IPS-15b (cell line): ENCODE measurements around the gene MMP21.

Experiments used
- H3K27me3 ChIP-seq: one replicate; pipeline ENCODE4 v1.6.1; 2013; ENCODE audit warnings: low read length; ENCODE audit not compliant: control insufficient read depth, insufficient read depth
- H3K36me3 ChIP-seq: one replicate; pipeline ENCODE4 v1.6.1; 2013; ENCODE audit warnings: low read length; ENCODE audit not compliant: control insufficient read depth, insufficient read depth
- H3K4me1 ChIP-seq: one replicate; pipeline ENCODE4 v1.6.1; 2013; ENCODE audit warnings: mild to moderate bottlenecking, low read length; ENCODE audit not compliant: control insufficient read depth, insufficient read depth
- H3K4me3 ChIP-seq: one replicate; pipeline ENCODE4 v1.5.1; 2013; ENCODE audit warnings: low read depth, low read length
- H3K9ac ChIP-seq: one replicate; pipeline ENCODE4 v1.6.1; 2013; ENCODE audit warnings: low read depth, mild to moderate bottlenecking, low read length
- H3K9me3 ChIP-seq: one replicate; pipeline ENCODE4 v1.6.1; 2013; ENCODE audit warnings: mild to moderate bottlenecking, low read length; ENCODE audit not compliant: control insufficient read depth, insufficient read depth

The MMP21 gene

DNA sequence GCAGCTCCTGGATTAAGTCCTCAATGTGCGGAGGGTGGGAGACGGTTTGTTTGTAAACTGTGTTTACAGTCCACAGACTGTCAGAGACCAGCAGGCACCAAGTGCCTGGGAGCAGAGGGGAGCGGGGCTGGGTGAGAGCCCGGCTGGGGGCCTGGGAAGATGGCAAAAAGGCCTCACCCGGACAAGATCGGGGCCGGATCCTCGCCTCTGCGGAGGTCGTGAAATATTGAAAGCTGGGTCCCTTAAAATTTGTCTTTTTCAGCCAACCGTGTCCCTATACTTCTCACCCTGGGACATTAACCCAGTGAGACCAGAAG, 2.8 kb downstream of the MMP21 start:
- H3K9ac ChIP-seq = no peak overlapping the region
- no peaks in the 10 kb centered on the region for H3K9me3 ChIP-seq
- H3K27me3 ChIP-seq = no peaks in the 10 kb centered on the region
- no peaks in the 10 kb centered on the region for H3K4me1 ChIP-seq
- H3K36me3 ChIP-seq = no peaks in the 10 kb centered on the region
- H3K4me3 ChIP-seq = no peak overlapping the region

- Histone ChIP-seq H3K36me3 (no peaks in the 10 kb centered on the region), H3K9ac (no peak overlapping the region), H3K4me3 (no peak overlapping the region), H3K27me3 (no peaks in the 10 kb centered on the region), H3K9me3 (no peaks in the 10 kb centered on the region), H3K4me1 (no peaks in the 10 kb centered on the region)
Observed at GRCh38 chr10:125772112-125772863, 3.3 kb downstream of the MMP21 start.

DNA sequence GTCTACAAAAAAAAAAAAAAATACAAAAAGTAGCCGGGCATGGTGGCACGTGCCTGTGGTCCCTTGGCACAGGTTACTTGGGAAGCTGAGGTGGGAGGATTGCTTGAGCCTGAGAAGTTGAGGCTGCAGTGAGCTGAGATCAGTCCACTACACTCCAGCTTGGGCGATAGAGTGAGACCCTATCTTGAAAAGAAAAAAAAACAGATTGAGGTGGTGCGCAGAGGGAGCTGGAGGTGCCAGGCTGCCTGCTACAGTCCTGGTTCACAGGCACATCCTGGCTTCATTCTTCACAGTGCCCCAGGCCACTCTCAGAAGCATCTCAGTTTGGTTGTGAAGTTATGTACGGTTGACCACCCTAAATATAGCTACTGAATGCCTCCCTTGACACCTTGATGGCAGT, 4.8 kb downstream of the MMP21 start:
- no peak overlapping the region for H3K9ac ChIP-seq
- no peak overlapping the region for H3K4me3 ChIP-seq
- H3K36me3 ChIP-seq = no peaks in the 10 kb centered on the region

DNA sequence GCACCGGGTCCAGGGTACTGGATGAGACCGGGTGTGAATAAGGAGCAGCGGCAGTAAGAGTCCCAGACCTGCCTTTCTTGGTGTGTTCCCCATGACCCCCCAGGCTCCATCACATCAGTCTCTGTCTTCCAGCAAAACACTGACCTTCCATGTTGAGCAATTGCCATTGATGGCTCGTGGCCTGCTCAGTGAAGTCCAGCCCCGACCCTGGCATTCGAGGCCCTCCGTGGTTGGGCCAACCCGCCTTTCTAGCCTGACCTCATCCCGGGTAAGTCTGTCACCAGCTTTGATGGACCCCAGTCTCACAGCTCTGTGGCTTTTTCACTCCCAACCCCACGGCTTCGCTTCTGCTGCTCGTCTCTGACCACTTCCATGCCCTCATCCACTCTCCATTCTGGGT, 6.4 kb downstream of the MMP21 start:
- H3K4me1 ChIP-seq = no peaks in the 10 kb centered on the region
- no peaks in the 10 kb centered on the region for H3K27me3 ChIP-seq
- no peaks in the 10 kb centered on the region for H3K9me3 ChIP-seq
- no peak overlapping the region for H3K4me3 ChIP-seq
- H3K36me3 ChIP-seq = peaks cover 2% of the 10 kb centered on the region
- H3K9ac ChIP-seq = no peak overlapping the region

More for the DNA sequence above, 4.8 kb downstream of the MMP21 start:
- H3K9me3 ChIP-seq = no peaks in the 10 kb centered on the region
- H3K4me1 ChIP-seq = no peaks in the 10 kb centered on the region
- H3K27me3 ChIP-seq = no peaks in the 10 kb centered on the region

DNA sequence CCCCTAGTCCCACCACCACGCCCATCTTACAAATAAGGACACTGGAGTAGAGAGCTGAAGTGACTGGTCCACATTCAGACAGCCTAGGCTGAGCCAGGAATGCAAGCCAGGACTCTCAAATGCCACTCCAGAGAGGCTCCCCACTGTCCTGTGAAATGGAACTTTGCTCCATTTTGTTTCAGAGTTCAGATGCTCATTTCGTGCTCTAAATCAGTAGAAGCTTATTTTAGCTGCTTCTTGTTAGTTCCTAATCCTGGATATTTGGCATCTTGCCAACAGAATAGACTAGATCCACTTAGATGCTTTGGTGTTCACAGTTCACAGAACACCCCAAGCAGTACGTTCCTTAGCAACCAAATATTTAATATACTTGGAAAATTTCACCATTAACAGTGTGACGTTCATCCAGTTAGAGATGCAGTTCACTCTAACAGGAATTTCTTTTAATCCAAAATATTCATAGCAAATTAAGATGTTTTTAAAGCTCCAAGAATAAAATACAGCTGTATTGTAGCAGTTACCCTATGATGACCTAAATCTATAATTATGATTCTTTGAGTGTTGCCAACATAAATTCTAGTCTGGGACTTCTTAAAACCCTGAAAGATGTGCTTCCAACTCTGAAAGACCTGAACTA, 7.3 kb downstream of the MMP21 start:
- H3K9ac ChIP-seq = no peak overlapping the region
- no peak overlapping the region for H3K4me3 ChIP-seq
- no peaks in the 10 kb centered on the region for H3K4me1 ChIP-seq
- H3K36me3 ChIP-seq = peaks cover 9% of the 10 kb centered on the region
- no peaks in the 10 kb centered on the region for H3K27me3 ChIP-seq
- H3K9me3 ChIP-seq = no peaks in the 10 kb centered on the region

DNA sequence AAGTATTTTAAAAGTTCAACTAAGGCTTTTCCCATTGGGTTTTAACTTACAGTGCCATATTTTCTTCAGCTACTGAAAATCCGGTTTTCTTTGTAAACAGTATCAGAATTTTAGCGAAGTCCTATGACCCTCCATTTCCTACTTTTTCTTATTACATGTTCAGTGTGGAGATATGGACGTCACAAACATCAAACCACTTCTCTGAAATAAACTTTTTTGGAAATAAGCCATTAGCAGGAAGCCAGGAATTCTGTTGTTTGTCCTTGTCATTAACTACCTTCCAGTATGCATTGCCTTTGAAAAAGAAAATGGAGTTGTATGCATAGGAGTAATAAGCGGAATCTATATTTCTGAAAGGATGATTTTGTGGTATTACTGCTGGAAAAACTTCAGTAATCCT, 9.1 kb downstream of the MMP21 start:
- Histone ChIP-seq H3K36me3 (peaks cover 9% of the 10 kb centered on the region), H3K27me3 (no peaks in the 10 kb centered on the region), H3K9ac (no peak overlapping the region), H3K4me1 (peaks cover 13% of the 10 kb centered on the region), H3K9me3 (no peaks in the 10 kb centered on the region), H3K4me3 (no peak overlapping the region)

DNA sequence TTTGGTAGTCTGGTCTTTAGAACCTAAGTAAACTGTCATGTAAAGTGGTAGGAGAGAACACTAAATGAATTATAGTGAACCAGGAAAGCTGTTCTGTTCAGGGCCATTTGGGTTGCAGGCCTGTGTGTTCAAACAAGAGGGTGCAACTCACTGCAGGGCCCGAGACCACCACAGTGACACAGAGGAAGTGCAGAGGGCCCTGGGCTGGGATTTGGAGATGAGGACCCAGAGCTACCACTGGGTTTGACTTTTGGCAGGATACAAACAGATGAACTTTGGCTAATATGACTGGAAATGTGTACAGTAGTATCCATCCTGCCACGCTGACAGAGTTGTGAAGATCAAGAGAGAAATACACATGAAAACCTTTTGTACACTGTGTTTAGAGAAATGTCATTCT, 9.8 kb downstream of the MMP21 start:
- Histone ChIP-seq H3K27me3 (no peaks in the 10 kb centered on the region), H3K4me1 (peaks cover 15% of the 10 kb centered on the region), H3K36me3 (peaks cover 9% of the 10 kb centered on the region), H3K9me3 (no peaks in the 10 kb centered on the region), H3K4me3 (no peak overlapping the region), H3K9ac (no peak overlapping the region)

DNA sequence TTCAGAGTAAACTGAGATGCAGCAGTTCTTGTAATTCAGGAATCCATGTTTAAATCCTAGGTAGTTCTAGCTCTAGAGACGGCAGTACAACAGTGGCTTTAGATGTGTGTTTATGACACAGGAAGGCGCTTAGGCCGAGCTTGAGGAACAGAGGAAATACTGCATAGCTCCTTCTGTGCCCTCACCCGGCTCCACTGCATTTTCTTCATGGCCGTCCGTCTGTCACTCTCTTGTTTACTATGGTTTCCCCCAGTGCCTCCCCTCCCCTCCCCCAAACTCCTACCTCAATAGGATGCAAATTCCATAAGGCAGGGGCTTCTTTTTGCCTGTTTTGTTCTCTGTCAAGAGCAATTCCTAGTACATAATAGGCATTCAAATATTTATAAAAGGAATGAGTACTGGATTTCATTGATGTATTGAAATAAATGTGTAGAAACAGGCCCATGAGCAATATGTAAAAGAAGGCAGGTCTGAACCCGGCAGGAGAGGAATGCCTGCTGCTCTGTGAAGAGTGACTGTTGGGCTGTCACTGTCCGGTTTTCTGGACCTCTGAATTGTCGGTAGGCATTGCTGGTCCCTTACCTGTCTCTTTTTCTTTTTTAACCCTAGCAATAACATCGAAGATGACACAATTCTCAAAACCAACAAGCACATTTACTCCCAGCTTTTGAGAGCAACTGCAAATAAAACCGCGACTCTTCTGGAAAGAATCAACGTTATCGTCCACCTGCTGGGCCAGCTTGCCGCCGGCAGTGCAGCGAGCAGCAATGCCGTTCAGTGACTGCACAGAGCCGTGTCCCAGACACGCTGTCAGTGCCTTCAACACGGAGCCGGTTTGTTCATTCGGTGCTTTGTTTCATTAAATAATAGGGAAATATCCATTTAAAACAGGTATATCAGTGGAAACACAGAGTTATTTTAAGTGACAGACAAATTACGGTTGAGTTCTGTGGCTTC, 12.7 kb downstream of the MMP21 start:
- H3K9me3 ChIP-seq = no peaks in the 10 kb centered on the region
- H3K27me3 ChIP-seq = no peaks in the 10 kb centered on the region
- peaks cover 15% of the 10 kb centered on the region for H3K4me1 ChIP-seq
- H3K36me3 ChIP-seq = peaks cover 15% of the 10 kb centered on the region
- H3K4me3 ChIP-seq = no peak overlapping the region
- H3K9ac ChIP-seq = no peak overlapping the region

GRCh38 chr10:125761961-125762360, 13.7 kb downstream of the MMP21 start:
- Histone ChIP-seq H3K4me1 (peaks cover 15% of the 10 kb centered on the region), H3K9me3 (no peaks in the 10 kb centered on the region), H3K4me3 (no peak overlapping the region), H3K9ac (no peak overlapping the region), H3K27me3 (no peaks in the 10 kb centered on the region), H3K36me3 (peaks cover 15% of the 10 kb centered on the region)

DNA sequence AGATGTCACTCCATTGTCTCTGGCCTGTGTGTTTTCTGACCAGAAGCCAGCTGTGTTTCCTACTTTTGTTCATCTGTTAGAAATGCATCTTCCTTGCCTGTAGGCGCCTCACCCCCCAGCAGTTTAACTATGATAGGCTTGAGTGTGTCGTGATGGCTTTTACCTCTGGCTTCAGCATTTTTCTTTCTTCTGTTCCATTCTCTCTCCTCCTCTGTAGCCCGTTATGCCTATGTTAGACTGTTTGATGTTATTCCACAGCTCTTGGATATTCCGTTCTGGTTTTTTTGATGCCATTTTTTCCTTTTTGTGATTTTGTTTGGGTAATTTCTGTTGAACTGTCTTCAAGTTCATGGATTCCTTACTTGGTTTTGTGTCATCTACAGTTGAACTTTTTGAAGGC, 17.9 kb downstream of the MMP21 start:
- peaks cover 6% of the 10 kb centered on the region for H3K36me3 ChIP-seq

GRCh38 chr10:125756853-125757487, 18.7 kb downstream of the MMP21 start:
- Histone ChIP-seq H3K9ac (no peak overlapping the region), H3K27me3 (no peaks in the 10 kb centered on the region), H3K4me3 (no peak overlapping the region), H3K36me3 (peaks cover 7% of the 10 kb centered on the region), H3K9me3 (no peaks in the 10 kb centered on the region), H3K4me1 (peaks cover 6% of the 10 kb centered on the region)

More for the DNA sequence above, 17.9 kb downstream of the MMP21 start:
- no peak overlapping the region for H3K9ac ChIP-seq
- no peaks in the 10 kb centered on the region for H3K27me3 ChIP-seq
- H3K4me1 ChIP-seq = peaks cover 13% of the 10 kb centered on the region
- no peak overlapping the region for H3K4me3 ChIP-seq
- H3K9me3 ChIP-seq = no peaks in the 10 kb centered on the region
